ENCODE data around the gene LPIN1.
A peak's percentile ranks its signal among the peaks of the same experiment; 100 is the strongest.
"Not testable (repeated sequence)": the region's sequence is repeated elsewhere in the genome, so short reads cannot be mapped to it uniquely, and the experiment has no call there.

LPIN1 gene

GRCh38 chr2:11809586-11810236 lies 63.3 kb downstream of the LPIN1 start:
- no peak for DNase-seq (ENCODE audit: extremely low read depth in 1 of 2, low read depth in 1 of 2)

GRCh38 chr2:11810237-11810977 lies 64.0 kb downstream of the LPIN1 start:
- DNase-seq (ENCODE audit: extremely low read depth in 1 of 2, low read depth in 1 of 2) = no peak

DNA sequence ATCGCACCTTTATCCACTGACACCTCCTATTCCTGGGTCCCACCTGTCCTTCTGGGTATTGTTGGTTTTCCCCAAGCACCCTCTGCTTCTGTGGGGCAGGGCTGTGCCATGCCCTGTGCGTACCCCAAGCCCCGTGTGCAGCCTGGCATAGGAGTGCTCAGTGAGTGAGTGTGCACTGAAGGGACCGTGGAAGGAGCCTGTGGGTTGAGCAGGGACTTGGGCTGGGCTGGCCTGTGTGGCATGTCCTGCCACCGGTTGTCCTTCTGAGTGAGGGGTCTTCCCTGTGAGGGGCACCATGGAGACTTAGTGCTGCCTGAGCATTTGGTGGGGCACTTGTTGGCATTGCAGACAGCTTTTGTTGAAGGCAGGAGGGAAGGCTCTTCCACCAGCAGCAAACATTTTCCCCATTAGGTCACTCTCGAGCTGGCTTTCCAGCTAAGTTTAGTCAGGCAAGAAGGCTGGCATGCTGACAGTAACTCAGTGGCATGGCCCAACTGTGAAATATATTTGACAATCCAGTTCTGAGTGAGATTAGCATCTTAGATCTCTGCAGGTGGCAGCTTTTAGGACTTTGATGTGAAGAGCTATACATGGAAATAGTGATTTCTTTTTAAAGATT lies 64.7 kb downstream of the LPIN1 start:
- DNase-seq (ENCODE audit: extremely low read depth in 1 of 2, low read depth in 1 of 2) = no peak

DNA sequence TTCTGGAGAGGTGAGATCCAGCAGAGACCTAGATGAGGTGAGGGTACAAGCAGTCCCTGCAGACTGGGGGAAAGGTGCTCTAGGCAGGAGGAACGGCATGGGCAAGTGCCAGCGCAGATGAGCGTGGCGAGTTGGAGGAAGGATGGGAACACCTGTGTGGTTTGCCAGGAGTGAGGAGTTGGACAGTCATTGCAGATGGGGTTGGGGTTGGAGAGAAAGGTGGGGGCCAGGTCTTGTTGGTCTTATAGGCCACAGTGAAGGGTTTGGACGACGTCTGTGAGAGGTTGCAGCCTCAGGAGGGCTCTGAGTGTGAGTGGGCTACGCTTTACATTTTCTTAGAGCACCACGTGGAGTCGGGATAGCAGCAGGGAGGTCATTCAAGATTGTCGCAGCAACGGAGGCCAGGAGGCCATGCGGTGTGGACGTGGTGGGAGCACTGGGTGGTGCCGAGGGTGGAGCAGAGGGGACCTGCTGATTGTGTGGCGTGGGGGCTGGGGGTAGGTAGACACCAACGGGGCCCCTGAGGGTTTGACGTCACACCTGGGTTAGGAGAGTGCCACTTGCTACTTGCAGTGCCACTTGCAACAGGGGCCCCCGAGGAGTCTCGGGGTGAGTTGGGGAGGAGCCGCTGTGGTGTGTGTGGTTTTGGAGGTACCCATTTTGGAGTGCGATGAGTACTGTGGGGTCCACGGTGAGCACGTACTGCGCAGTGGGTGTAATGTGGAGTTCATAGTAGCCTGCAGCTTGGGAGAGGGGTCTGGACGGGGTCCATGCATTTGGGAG lies 66.2 kb downstream of the LPIN1 start:
- DNase-seq (ENCODE audit: extremely low read depth in 1 of 2, low read depth in 1 of 2) = no peak

- DNase-seq (ENCODE audit: extremely low read depth in 1 of 2, low read depth in 1 of 2) = not testable (repeated sequence)
Observed at GRCh38 chr2:11813345-11813744, 66.9 kb downstream of the LPIN1 start.

DNA sequence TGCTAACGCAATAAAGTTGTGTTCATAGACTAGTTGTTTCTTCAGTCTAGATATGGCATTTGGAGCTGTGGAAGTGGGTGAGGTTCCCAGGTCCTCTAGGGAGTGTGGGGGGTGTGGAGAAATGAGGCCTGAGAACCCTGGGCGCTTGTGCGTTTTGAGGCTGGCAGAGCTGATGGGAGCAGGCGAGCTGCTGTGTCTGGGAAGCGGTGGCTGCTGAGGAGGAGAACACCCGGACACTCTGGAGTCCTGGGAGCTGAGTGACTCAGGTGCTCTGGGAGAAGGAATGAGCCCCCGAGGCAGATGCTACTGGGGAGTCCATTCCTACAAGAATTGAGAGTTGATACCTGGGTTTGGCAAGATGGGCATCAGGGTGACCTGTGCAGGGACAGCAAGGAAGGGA lies 67.5 kb downstream of the LPIN1 start:
- DNase-seq (ENCODE audit: extremely low read depth in 1 of 2, low read depth in 1 of 2) = no peak

GRCh38 chr2:11814979-11815510 lies 68.6 kb downstream of the LPIN1 start:
- no peak for DNase-seq (ENCODE audit: extremely low read depth in 1 of 2, low read depth in 1 of 2)

DNA sequence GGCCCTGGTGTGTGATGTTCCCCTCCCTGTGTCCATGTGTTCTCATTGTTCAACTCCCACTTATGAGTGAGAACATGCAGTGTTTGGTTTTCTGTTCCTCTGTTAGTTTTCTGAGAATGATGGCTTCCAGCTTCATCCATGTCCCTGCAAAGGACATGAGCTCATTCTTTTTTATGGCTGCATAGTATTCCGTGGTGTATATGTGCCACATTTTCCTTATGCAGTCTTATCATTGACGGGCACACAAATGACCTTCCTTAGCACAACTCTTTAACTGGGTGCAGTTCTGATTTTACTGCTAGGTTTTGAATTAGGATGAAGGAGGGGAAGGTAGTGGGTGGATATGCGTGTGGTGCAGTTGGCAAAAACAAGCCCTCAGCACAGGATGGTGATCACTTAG lies 70.5 kb downstream of the LPIN1 start:
- DNase-seq (ENCODE audit: extremely low read depth in 1 of 2, low read depth in 1 of 2) = not testable (repeated sequence)

- no peak for DNase-seq (ENCODE audit: extremely low read depth in 1 of 2, low read depth in 1 of 2)
Observed at GRCh38 chr2:11819235-11819729, 72.8 kb downstream of the LPIN1 start.

GRCh38 chr2:11820650-11821049 lies 74.2 kb downstream of the LPIN1 start:
- no peak for DNase-seq (ENCODE audit: extremely low read depth in 1 of 2, low read depth in 1 of 2)

GRCh38 chr2:11821705-11822104 lies 75.3 kb downstream of the LPIN1 start:
- no peak for DNase-seq (ENCODE audit: extremely low read depth in 1 of 2, low read depth in 1 of 2)

GRCh38 chr2:11822359-11822745 lies 75.9 kb downstream of the LPIN1 start:
- DNase-seq (ENCODE audit: extremely low read depth in 1 of 2, low read depth in 1 of 2) = not testable (repeated sequence)

GRCh38 chr2:11822746-11823451 lies 76.5 kb downstream of the LPIN1 start:
- DNase-seq (ENCODE audit: extremely low read depth in 1 of 2, low read depth in 1 of 2) = no peak

- DNase-seq (ENCODE audit: extremely low read depth in 1 of 2, low read depth in 1 of 2) = no peak
Observed at GRCh38 chr2:11824901-11825828, 78.7 kb downstream of the LPIN1 start.

DNA sequence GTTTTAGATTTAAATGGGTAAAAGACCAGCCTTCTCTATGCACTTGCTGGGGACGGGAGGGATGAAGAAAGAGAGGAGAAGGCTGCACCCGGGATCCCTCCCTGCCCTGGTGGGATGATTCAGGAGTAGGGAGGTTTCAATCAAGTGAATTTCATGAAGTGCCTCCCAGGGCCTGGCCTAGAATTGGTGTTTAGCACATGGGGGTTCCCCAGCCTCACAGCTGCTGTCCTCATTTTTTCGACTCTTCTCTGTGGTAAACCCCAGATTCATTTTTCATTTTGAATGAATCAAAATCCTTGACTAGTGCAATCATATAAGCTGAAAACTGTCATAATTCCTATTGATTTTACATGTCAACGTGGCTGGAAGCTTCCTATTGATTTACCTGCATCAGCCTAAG lies 81.1 kb downstream of the LPIN1 start:
- no peak for DNase-seq (ENCODE audit: extremely low read depth in 1 of 2, low read depth in 1 of 2)

- DNase-seq (ENCODE audit: extremely low read depth in 1 of 2, low read depth in 1 of 2) = no peak
Observed at GRCh38 chr2:11828933-11829323, 82.5 kb downstream of the LPIN1 start.

DNA sequence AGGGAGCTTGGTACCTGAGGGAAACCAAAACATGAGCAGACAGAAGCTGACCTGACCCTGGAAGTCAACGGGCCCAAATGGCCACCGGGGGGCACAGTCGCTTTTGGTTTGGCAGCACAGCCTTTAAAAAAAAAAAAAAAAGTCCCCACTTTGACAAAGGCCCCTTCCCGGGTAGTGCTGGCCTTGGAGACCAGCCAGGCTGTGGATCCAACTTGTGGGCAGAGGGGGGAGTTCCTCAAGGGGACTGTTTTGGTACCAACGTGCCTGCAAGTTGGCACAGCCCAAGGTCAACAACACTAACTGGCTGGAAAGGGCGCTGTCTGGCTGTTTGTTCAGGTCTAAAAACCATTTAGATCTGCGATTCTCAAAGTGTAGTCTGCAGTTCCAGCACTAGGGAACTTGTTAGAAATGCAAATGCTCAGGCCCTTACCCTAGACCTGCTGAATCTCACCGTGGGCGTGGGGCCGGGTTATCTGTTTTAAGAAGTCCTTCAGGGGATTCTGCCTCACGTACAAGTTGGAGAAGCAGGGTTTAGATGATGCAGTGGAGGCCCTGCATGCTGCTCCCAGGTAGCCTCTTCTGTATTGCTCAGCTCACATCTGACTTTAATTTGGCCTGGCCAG lies 83.0 kb downstream of the LPIN1 start:
- peak; percentile 20 to 37 for DNase-seq (ENCODE audit: extremely low read depth in 1 of 2, low read depth in 1 of 2)

- DNase-seq (ENCODE audit: extremely low read depth in 1 of 2, low read depth in 1 of 2) = peak in 1 of 2 donors; percentile 1
Observed at GRCh38 chr2:11829947-11830707, 83.7 kb downstream of the LPIN1 start.
